RWPE2 (cell line): Measurements from ENCODE around the gene BECN2.
"Not testable (repeated sequence)": the region's sequence is repeated elsewhere in the genome, so short reads cannot be mapped to it uniquely, and the experiment has no call there.

Experiments used
- ATAC-seq: fragments of 200-7000 bp; cut with Tn5 transposase; 3 replicates; pipeline ENCODE4 v1.9.1; 2021; ENCODE audit warnings: low read depth
- DNase-seq: peaks from one replicate; pipeline ENCODE4 v3.0.0-alpha.2; 2020; ENCODE audit warnings: low spot score
- H3K27ac ChIP-seq: fragments of 450-650 bp; 2 replicates; pipeline ENCODE4 v1.5.1; 2017; ENCODE audit warnings: mild to moderate bottlenecking; ENCODE audit not compliant: poor library complexity, severe bottlenecking
- H3K27me3 ChIP-seq: fragments of 250-450 bp; sonication (Bioruptor Pico); 2 replicates; pipeline ENCODE4 v1.5.1; 2021; ENCODE audit warnings: mild to moderate bottlenecking, moderate library complexity; ENCODE audit not compliant: insufficient read depth, poor library complexity, severe bottlenecking
- H3K36me3 ChIP-seq: fragments of 250-450 bp; sonication (Bioruptor Pico); 2 replicates; pipeline ENCODE4 v1.5.1; 2020; ENCODE audit warnings: low read depth, mild to moderate bottlenecking, moderate library complexity
- H3K4me1 ChIP-seq: fragments of 250-450 bp; sonication (Bioruptor Pico); 2 replicates; pipeline ENCODE4 v1.5.1; 2021; ENCODE audit warnings: mild to moderate bottlenecking, moderate library complexity; ENCODE audit not compliant: insufficient read depth, poor library complexity, severe bottlenecking
- H3K4me3 ChIP-seq: fragments of 250-450 bp; sonication (Bioruptor Pico); 2 replicates; pipeline ENCODE4 v1.5.1; 2021; ENCODE audit warnings: mild to moderate bottlenecking, moderate library complexity; ENCODE audit not compliant: severe bottlenecking
- H3K9me3 ChIP-seq: fragments of 250-450 bp; sonication (Bioruptor Pico); 2 replicates; pipeline ENCODE4 v1.5.1; 2021; ENCODE audit warnings: mild to moderate bottlenecking, moderate library complexity; ENCODE audit not compliant: severe bottlenecking
- CTCF ChIP-seq: fragments of 450-650 bp; IDR thresholded peaks from one replicate; pipeline ENCODE4 v1.5.1; 2017; ENCODE audit warnings: mild to moderate bottlenecking, moderate library complexity; ENCODE audit not compliant: poor library complexity, severe bottlenecking

Gene BECN2

GRCh38 chr1:241972703-241973369 is 15.3 kb downstream of the BECN2 start:
- no peaks in the 10 kb centered on the region for H3K27me3 ChIP-seq
- TF ChIP-seq CTCF: no peak
- no peak for DNase-seq
- H3K36me3 ChIP-seq: no peaks in the 10 kb centered on the region
- H3K4me3 ChIP-seq: no peak overlapping the region
- H3K4me1 ChIP-seq: no peaks in the 10 kb centered on the region
- no peaks in the 10 kb centered on the region for H3K9me3 ChIP-seq
- no peak overlapping the region for H3K27ac ChIP-seq
- no peak for ATAC-seq

- ATAC-seq: no peak
- Histone ChIP-seq H3K9me3 (no peaks in the 10 kb centered on the region), H3K4me3 (no peak overlapping the region), H3K4me1 (no peaks in the 10 kb centered on the region), H3K27me3 (no peaks in the 10 kb centered on the region), H3K27ac (no peak overlapping the region), H3K36me3 (no peaks in the 10 kb centered on the region)
- TF ChIP-seq CTCF: no peak
- no peak for DNase-seq
Observed at GRCh38 chr1:241976229-241976628, 18.7 kb downstream of the BECN2 start.

- Histone ChIP-seq H3K9me3 (no peaks in the 10 kb centered on the region), H3K4me3 (no peak overlapping the region), H3K4me1 (no peaks in the 10 kb centered on the region), H3K27me3 (no peaks in the 10 kb centered on the region), H3K27ac (no peak overlapping the region), H3K36me3 (no peaks in the 10 kb centered on the region)
- TF ChIP-seq CTCF: no peak
- DNase-seq: no peak
- ATAC-seq: no peak
Observed at GRCh38 chr1:241979071-241979470, 21.5 kb downstream of the BECN2 start.

- TF ChIP-seq CTCF: no peak
- no peak for DNase-seq
- no peaks in the 10 kb centered on the region for H3K4me1 ChIP-seq
- no peaks in the 10 kb centered on the region for H3K9me3 ChIP-seq
- H3K27me3 ChIP-seq: no peaks in the 10 kb centered on the region
- H3K4me3 ChIP-seq: no peak overlapping the region
- ATAC-seq: no peak
- H3K27ac ChIP-seq: no peak overlapping the region
- no peaks in the 10 kb centered on the region for H3K36me3 ChIP-seq
Observed at GRCh38 chr1:241979926-241980325, 22.4 kb downstream of the BECN2 start.

GRCh38 chr1:241985787-241986186 is 28.2 kb downstream of the BECN2 start:
- no peak for DNase-seq

GRCh38 chr1:241988389-241988930 is 30.9 kb downstream of the BECN2 start:
- H3K27ac ChIP-seq, H3K27me3 ChIP-seq, H3K36me3 ChIP-seq, DNase-seq, H3K9me3 ChIP-seq, ATAC-seq, H3K4me3 ChIP-seq: not testable (repeated sequence)
- peaks cover 11% of the 10 kb centered on the region for H3K4me1 ChIP-seq

More at GRCh38 chr1:241985787-241986186, 28.2 kb downstream of the BECN2 start:
- no peaks in the 10 kb centered on the region for H3K36me3 ChIP-seq
- H3K4me3 ChIP-seq: no peak overlapping the region
- ATAC-seq: 0 out of 3 replicates have a peak, but pooled peaks have one; percentile 29
- no peaks in the 10 kb centered on the region for H3K9me3 ChIP-seq
- no peaks in the 10 kb centered on the region for H3K27me3 ChIP-seq
- peak; percentile 39 for TF ChIP-seq CTCF
- H3K4me1 ChIP-seq: peaks cover 11% of the 10 kb centered on the region
- H3K27ac ChIP-seq: no peak overlapping the region
